ENCODE measurements around the gene MRPL10. TPM values are rescaled to one million over a fixed set of nuclear protein-coding genes. Genes with fewer than 3 reads are reported as not detected.

The MRPL10 gene
- total and polyA plus RNA-seq, 8 donors, result 16.8 to 35.2 (median 24.1) TPM

- FAIRE-seq, result no peak
- Histone ChIP-seq H3K27me3 (no peaks in the 10 kb centered on the region), H3K27ac (no peak overlapping the region), H3K36me3 (no peaks in the 10 kb centered on the region), H3K9me3 (no peaks in the 10 kb centered on the region), H3K4me3 (no peak overlapping the region), H3K4me1 (no peaks in the 10 kb centered on the region)
- no peak for TF ChIP-seq CTCF (IDR thresholded peaks at IDR 0.05)
- no peak for ATAC-seq
- DNase-seq, result peak in 1 of 6 donors; percentile 46
- WGBS, 2 donors, result 81 to 87% methylated on average over 12 of the region's 12 CpGs
- intact Hi-C loops (cut with DNase I), result loop anchor here in 1 of 3 donors (10.0 kb wide), 1 partner anchor 106 kb away; the partner anchor contains the start of gene TBKBP1
These were observed 30.7 kb downstream of the MRPL10 start for GRCh38 chr17:47800686-47801085.

- Histone ChIP-seq H3K27me3 (peaks cover 0 to 4% (median 0%) of the 10 kb centered on the region in 4 donors), H3K36me3 (no peaks in the 10 kb centered on the region), H3K4me1 (no peaks in the 10 kb centered on the region), H3K4me3 (no peak overlapping the region), H3K9me3 (no peaks in the 10 kb centered on the region), H3K27ac (no peak overlapping the region)
- WGBS, 2 donors, result 64 to 83% methylated on average over 2 of the region's 2 CpGs
- FAIRE-seq (no peak), ATAC-seq (no peak), DNase-seq (no peak)
- intact Hi-C loops (cut with DNase I), result no loop called here
- TF ChIP-seq CTCF (IDR thresholded peaks at IDR 0.05), result no peak
These were observed 33.5 kb downstream of the MRPL10 start for GRCh38 chr17:47797797-47798196.

- ATAC-seq, result no peak
These were observed 38.4 kb downstream of the MRPL10 start for GRCh38 chr17:47792979-47793378.

GRCh38 chr17:47792457-47792856 lies 38.9 kb downstream of the MRPL10 start:
- DNase-seq, result no peak
- WGBS, 2 donors, result 57 to 67% methylated on average over 1 of the region's 1 CpG
- FAIRE-seq, result no peak
- H3K27me3 ChIP-seq, result peaks cover 0 to 14% (median 7%) of the 10 kb centered on the region in 4 donors
- H3K36me3 ChIP-seq, result no peaks in the 10 kb centered on the region
- intact Hi-C loops (cut with DNase I), result no loop called here
- H3K9me3 ChIP-seq, result no peaks in the 10 kb centered on the region
- no peak for TF ChIP-seq CTCF (IDR thresholded peaks at IDR 0.05)
- ATAC-seq, result no peak
- H3K4me3 ChIP-seq, result no peak overlapping the region
- peaks cover 0 to 2% (median 0%) of the 10 kb centered on the region in 3 donors for H3K4me1 ChIP-seq
- H3K27ac ChIP-seq, result no peak overlapping the region

More at GRCh38 chr17:47792979-47793378, 38.4 kb downstream of the MRPL10 start:
- WGBS, 2 donors, result 61 to 64% methylated on average over 6 of the region's 6 CpGs
- no peaks in the 10 kb centered on the region for H3K9me3 ChIP-seq
- H3K4me3 ChIP-seq, result no peak overlapping the region
- FAIRE-seq, result no peak
- DNase-seq, result no peak
- H3K27me3 ChIP-seq, result peaks cover 0 to 14% (median 7%) of the 10 kb centered on the region in 4 donors
- peaks cover 0 to 2% (median 0%) of the 10 kb centered on the region in 3 donors for H3K4me1 ChIP-seq
- no peaks in the 10 kb centered on the region for H3K36me3 ChIP-seq
- H3K27ac ChIP-seq, result no peak overlapping the region
- no peak for TF ChIP-seq CTCF (IDR thresholded peaks at IDR 0.05)
- intact Hi-C loops (cut with DNase I), result no loop called here

- H3K4me1 ChIP-seq, result peaks cover 0 to 2% (median 0%) of the 10 kb centered on the region in 3 donors
- no peaks in the 10 kb centered on the region for H3K9me3 ChIP-seq
- FAIRE-seq (no peak), ATAC-seq (no peak), DNase-seq (no peak)
- peaks cover 0 to 14% (median 7%) of the 10 kb centered on the region in 4 donors for H3K27me3 ChIP-seq
- H3K27ac ChIP-seq, result no peak overlapping the region
- H3K4me3 ChIP-seq, result no peak overlapping the region
- H3K36me3 ChIP-seq, result no peaks in the 10 kb centered on the region
- no peak for TF ChIP-seq CTCF (IDR thresholded peaks at IDR 0.05)
- 39 to 41% methylated on average over 3 of the region's 3 CpGs for WGBS, 2 donors
- intact Hi-C loops (cut with DNase I), result no loop called here
These were observed 40.3 kb downstream of the MRPL10 start for GRCh38 chr17:47791025-47791424.

All from pancreas (tissue), 10 donors.